AG04450 (cell line): Measurements from ENCODE around the gene EPB41L5. TPM values are rescaled to one million over a fixed set of nuclear protein-coding genes. Genes with fewer than 3 reads are reported as not detected.
"Not testable (repeated sequence)": the region's sequence is repeated elsewhere in the genome, so short reads cannot be mapped to it uniquely, and the experiment has no call there.

Source experiments
- CTCF ChIA-PET: fragments of 300-600, 350-600 bp; formaldehyde crosslinking; extraction: SDS; loops from one replicate; lab custom pipeline; 2022; ENCODE audit warnings: antibody characterized with exemption, inconsistent platforms; lab: Charles Lee
- POLR2A ChIA-PET: fragments of 350-600 bp; formaldehyde crosslinking; extraction: SDS; loops from one replicate; lab custom pipeline; 2021; ENCODE audit warnings: antibody characterized with exemption, inconsistent platforms; lab: Yijun Ruan, JAX
- DNase-seq: peaks from one replicate; pipeline ENCODE4 v3.0.0-alpha.2; 2011; ENCODE audit warnings: low read depth, low spot score
- H3K27ac ChIP-seq: one replicate; pipeline ENCODE4 v1.5.1; 2012; ENCODE audit warnings: low read depth, low read length, control low read depth
- H3K27me3 ChIP-seq: one replicate; pipeline ENCODE4 v1.6.0; 2012; ENCODE audit warnings: low read length; ENCODE audit not compliant: control insufficient read depth, insufficient read depth
- H3K4me3 ChIP-seq: 2 replicates; pipeline ENCODE4 v1.5.1; 2011; ENCODE audit warnings: mild to moderate bottlenecking, low read depth, low read length, control low read depth
- H3K9me3 ChIP-seq: 2 replicates; pipeline ENCODE4 v1.5.1; 2012; ENCODE audit warnings: low read length; ENCODE audit not compliant: control insufficient read depth, insufficient read depth
- CTCF ChIP-seq: IDR thresholded peaks from 2 replicates; pipeline ENCODE4 v1.5.1; 2011; ENCODE audit warnings: low read depth, low read length, control low read depth, inconsistent platforms
- polyA plus RNA-seq: library from polyadenylated mRNA; depleted of rRNA; stranded (reverse); fragments of >200 nt; gene quantifications from 2 replicates; pipeline ENCODE4 v1.2.3, GENCODE V29; 2011

The EPB41L5 gene
- polyA plus RNA-seq, 1 experiment = 17.1 TPM

- Histone ChIP-seq H3K9me3 (no peaks in the 10 kb centered on the region; the same call in 1 of the 2 replicates), H3K27me3 (no peaks in the 10 kb centered on the region), H3K4me3 (no peak overlapping the region), H3K27ac (no peak overlapping the region)
- ChIA-PET CTCF (no interaction called here), POLR2A (no interaction called here)
- DNase-seq = no peak
- TF ChIP-seq CTCF = no peak
Measured at GRCh38 chr2:120064664-120065063, 51.8 kb downstream of the EPB41L5 start.

GRCh38 chr2:120066800-120067547, 54.1 kb downstream of the EPB41L5 start:
- H3K4me3 ChIP-seq = no peak overlapping the region
- no peak for TF ChIP-seq CTCF
- POLR2A ChIA-PET = no interaction called here
- no peaks in the 10 kb centered on the region; the same call in 1 of the 2 replicates for H3K9me3 ChIP-seq
- H3K27me3 ChIP-seq = no peaks in the 10 kb centered on the region
- H3K27ac ChIP-seq = no peak overlapping the region
- CTCF ChIA-PET = no interaction called here
- no peak for DNase-seq

- H3K27me3 ChIP-seq, DNase-seq, POLR2A ChIA-PET, H3K9me3 ChIP-seq, H3K4me3 ChIP-seq, H3K27ac ChIP-seq: not testable (repeated sequence)
- CTCF ChIA-PET = interaction anchor here (0.6 kb wide), 1 partner anchor 25 kb away, joined by 4 read pairs; no protein-coding TSS in a partner anchor
Measured at GRCh38 chr2:120068040-120068658, 55.3 kb downstream of the EPB41L5 start.

GRCh38 chr2:120075545-120075944, 62.7 kb downstream of the EPB41L5 start:
- Histone ChIP-seq H3K27ac (no peak overlapping the region), H3K27me3 (no peaks in the 10 kb centered on the region), H3K4me3 (no peak overlapping the region), H3K9me3 (no peaks in the 10 kb centered on the region)
- ChIA-PET POLR2A (interaction anchor here (0.7 kb wide), 1 partner anchor 16 kb away, joined by 15 read pairs; no protein-coding TSS in a partner anchor), CTCF (no interaction called here)
- no peak for TF ChIP-seq CTCF
- DNase-seq = no peak

GRCh38 chr2:120077896-120078295, 65.0 kb downstream of the EPB41L5 start:
- Histone ChIP-seq H3K4me3 (no peak overlapping the region), H3K9me3 (no peaks in the 10 kb centered on the region), H3K27ac (no peak overlapping the region), H3K27me3 (no peaks in the 10 kb centered on the region)
- CTCF ChIA-PET = no interaction called here
- TF ChIP-seq CTCF = no peak
- no peak for DNase-seq
- POLR2A ChIA-PET = no interaction called here
